ENCODE measurements around the gene NIN. TPM values are rescaled to one million over a fixed set of nuclear protein-coding genes. Genes with fewer than 3 reads are reported as not detected.

Gene NIN
- total RNA-seq, 2 donors from 2014 or later = 31.0 to 37.4 TPM

DNA sequence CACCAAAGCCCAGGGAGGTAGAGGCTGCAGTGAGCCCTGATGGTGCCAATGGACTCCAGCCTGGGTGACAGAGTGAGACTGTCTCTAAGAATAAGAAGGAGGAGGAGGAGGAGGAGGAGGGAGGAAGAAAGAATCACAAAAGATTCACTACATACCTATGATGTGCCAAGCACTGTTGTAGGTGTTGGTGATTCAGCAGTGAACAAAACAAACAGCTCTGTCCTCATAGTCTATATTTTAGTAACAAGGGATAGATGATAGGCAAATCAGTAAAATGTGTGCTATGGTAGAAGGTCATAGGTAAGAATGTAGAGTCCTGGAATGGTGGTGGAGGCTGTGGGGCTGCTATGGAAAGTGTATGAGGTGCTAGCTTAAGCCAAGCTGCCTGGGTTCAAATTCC, 22.9 kb upstream of the NIN start:
- no peaks in the 10 kb centered on the region for H3K4me1 ChIP-seq (ENCODE audit: control insufficient read depth in 1 of 2, low read depth in 2 of 2)
- H3K36me3 ChIP-seq = no peaks in the 10 kb centered on the region
- H3K27me3 ChIP-seq (replicated peaks; ENCODE audit: insufficient read depth) = no peaks in the 10 kb centered on the region
- TF ChIP-seq CTCF (IDR thresholded peaks at IDR 0.05) = no peak
- no peak for DNase-seq (ENCODE audit: low spot score)
- H3K9me3 ChIP-seq = no peaks in the 10 kb centered on the region
- no peak overlapping the region for H3K27ac ChIP-seq
- ATAC-seq (ENCODE audit: insufficient number of reproducible peaks, low FRiP score, low read depth) = no peak
- no peak overlapping the region for H3K4me3 ChIP-seq

- Histone ChIP-seq H3K4me3 (no peak overlapping the region), H3K36me3 (no peaks in the 10 kb centered on the region), H3K27me3 (replicated peaks; ENCODE audit: insufficient read depth) (no peaks in the 10 kb centered on the region), H3K9me3 (no peaks in the 10 kb centered on the region), H3K27ac (no peak overlapping the region), H3K4me1 (ENCODE audit: control insufficient read depth in 1 of 2, low read depth in 2 of 2) (peaks cover 0 to 7% of the 10 kb centered on the region in 2 donors)
- DNase-seq (ENCODE audit: low spot score) (no peak), ATAC-seq (ENCODE audit: insufficient number of reproducible peaks, low FRiP score, low read depth) (no peak)
- no peak for TF ChIP-seq CTCF (IDR thresholded peaks at IDR 0.05)
These were observed 15.4 kb upstream of the NIN start for GRCh38 chr14:50846226-50846880.

GRCh38 chr14:50845166-50845565, 14.2 kb upstream of the NIN start:
- no peaks in the 10 kb centered on the region for H3K27me3 ChIP-seq (replicated peaks; ENCODE audit: insufficient read depth)
- DNase-seq (ENCODE audit: low spot score) = no peak
- H3K4me1 ChIP-seq (ENCODE audit: control insufficient read depth in 1 of 2, low read depth in 2 of 2) = peaks cover 0 to 7% of the 10 kb centered on the region in 2 donors
- TF ChIP-seq CTCF (IDR thresholded peaks at IDR 0.05) = no peak
- no peak overlapping the region for H3K4me3 ChIP-seq
- no peaks in the 10 kb centered on the region for H3K36me3 ChIP-seq
- H3K9me3 ChIP-seq = no peaks in the 10 kb centered on the region
- H3K27ac ChIP-seq = no peak overlapping the region
- no peak for ATAC-seq (ENCODE audit: insufficient number of reproducible peaks, low FRiP score, low read depth)

GRCh38 chr14:50844391-50844790, 13.4 kb upstream of the NIN start:
- Histone ChIP-seq H3K27me3 (replicated peaks; ENCODE audit: insufficient read depth) (no peaks in the 10 kb centered on the region), H3K27ac (no peak overlapping the region), H3K4me3 (no peak overlapping the region), H3K4me1 (ENCODE audit: control insufficient read depth in 1 of 2, low read depth in 2 of 2) (peaks cover 0 to 7% of the 10 kb centered on the region in 2 donors), H3K36me3 (no peaks in the 10 kb centered on the region), H3K9me3 (no peaks in the 10 kb centered on the region)
- DNase-seq (ENCODE audit: low spot score) (no peak), ATAC-seq (ENCODE audit: insufficient number of reproducible peaks, low FRiP score, low read depth) (no peak)
- TF ChIP-seq CTCF (IDR thresholded peaks at IDR 0.05) = no peak

GRCh38 chr14:50839691-50840090, 8.7 kb upstream of the NIN start:
- no peak for TF ChIP-seq CTCF (IDR thresholded peaks at IDR 0.05)

More at GRCh38 chr14:50839691-50840090, 8.7 kb upstream of the NIN start:
- ATAC-seq (ENCODE audit: insufficient number of reproducible peaks, low FRiP score, low read depth) = no peak
- Histone ChIP-seq H3K9me3 (no peaks in the 10 kb centered on the region), H3K36me3 (no peaks in the 10 kb centered on the region), H3K27me3 (replicated peaks; ENCODE audit: insufficient read depth) (no peaks in the 10 kb centered on the region), H3K4me3 (no peak overlapping the region), H3K27ac (no peak overlapping the region), H3K4me1 (ENCODE audit: control insufficient read depth in 1 of 2, low read depth in 2 of 2) (no peaks in the 10 kb centered on the region)
- no peak for DNase-seq (ENCODE audit: low spot score)
